Activated naive CD4-positive, alpha-beta T cell treated with anti-CD3 and anti-CD28 coated beads, Interleukin-2, amount 50 U/mL, for 72 hours (primary cell): Measurements from ENCODE around the gene OMD. TPM values are rescaled to one million over a fixed set of nuclear protein-coding genes. Genes with fewer than 3 reads are reported as not detected.

Source experiments
- ATAC-seq, 2 donors: fragments of 150-1000 bp; cut with Tn5 transposase; 2 replicates each; pipeline ENCODE4 v1.10.0; 2021; ENCODE audit warnings: mild to moderate bottlenecking in 2 of 2, moderate library complexity in 2 of 2
- DNase-seq, 2 donors: peaks; one replicate each; pipeline ENCODE4 v3.0.0; 2021 to 2022; ENCODE audit warnings: low spot score in 2 of 2
- H3K27ac Mint-ChIP-seq, 2 donors: one replicate each; pipeline ENCODE4 v1.8.0; 2022; ENCODE audit warnings: mild to moderate bottlenecking in 2 of 2, mixed read lengths in 2 of 2
- H3K36me3 Mint-ChIP-seq, 2 donors: one replicate each; pipeline ENCODE4 v1.8.0; 2022; ENCODE audit warnings: mixed read lengths in 2 of 2
- H3K9me3 Mint-ChIP-seq, 2 donors: one replicate each; pipeline ENCODE4 v1.8.0; 2022; ENCODE audit warnings: mixed read lengths in 2 of 2
- total RNA-seq, 2 donors: library from RNA; stranded (reverse); gene quantifications; one replicate each; pipeline ENCODE4 v1.2.3, GENCODE V29; 2022

OMD gene
- total RNA-seq, 2 donors from 2014 or later = not detected

- no peak for ATAC-seq
- no peaks in the 10 kb centered on the region for H3K36me3 Mint-ChIP-seq
- no peaks in the 10 kb centered on the region for H3K9me3 Mint-ChIP-seq
- DNase-seq = no peak
- no peak overlapping the region for H3K27ac Mint-ChIP-seq
Measured at GRCh38 chr9:92392690-92393089, 31.6 kb downstream of the OMD start.

- no peaks in the 10 kb centered on the region for H3K9me3 Mint-ChIP-seq
- no peaks in the 10 kb centered on the region for H3K36me3 Mint-ChIP-seq
- no peak for DNase-seq
- no peak for ATAC-seq
- H3K27ac Mint-ChIP-seq = no peak overlapping the region
Measured at GRCh38 chr9:92385953-92386352, 38.3 kb downstream of the OMD start.

DNA sequence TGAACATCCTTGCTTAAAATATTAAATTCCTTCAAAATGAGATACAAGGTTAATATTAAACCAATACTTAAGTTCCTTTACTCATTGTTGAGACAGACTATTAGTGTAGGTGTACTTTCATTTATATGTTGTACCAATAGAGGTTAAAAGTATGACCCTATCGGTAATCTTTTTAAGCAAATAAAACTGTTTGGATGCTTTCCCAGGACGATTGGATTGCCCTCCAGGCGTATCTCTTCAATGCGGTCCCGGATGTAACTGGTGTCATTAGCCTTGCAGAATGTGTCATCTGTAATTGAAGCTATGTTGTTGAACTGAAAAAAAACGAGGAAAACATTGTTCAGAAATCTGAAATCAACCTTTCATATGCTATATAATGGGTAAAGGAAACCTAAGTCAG lies 38.8 kb downstream of the OMD start:
- no peaks in the 10 kb centered on the region for H3K36me3 Mint-ChIP-seq
- ATAC-seq = no peak
- H3K9me3 Mint-ChIP-seq = no peaks in the 10 kb centered on the region

DNA sequence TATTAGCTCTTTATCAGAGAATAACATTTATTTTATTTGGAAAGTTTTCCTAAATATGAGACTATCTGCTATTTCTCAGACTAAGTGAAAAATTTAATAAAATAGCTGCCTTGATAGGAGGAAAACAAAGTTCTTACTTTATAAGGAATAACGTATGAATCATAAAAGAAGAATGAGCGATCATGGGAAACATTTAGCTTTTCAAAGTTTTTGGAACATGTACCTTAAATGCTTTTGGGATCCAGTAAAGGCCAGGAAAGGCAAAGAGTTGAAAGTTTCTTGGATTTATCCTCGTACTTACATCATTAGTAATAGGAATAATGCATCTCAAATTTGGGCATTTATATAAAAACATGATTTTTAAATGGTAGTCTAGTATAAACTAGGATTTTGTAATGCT lies 39.3 kb downstream of the OMD start:
- DNase-seq (no peak), ATAC-seq (no peak)
- no peaks in the 10 kb centered on the region for H3K36me3 Mint-ChIP-seq
- H3K27ac Mint-ChIP-seq = no peak overlapping the region
- H3K9me3 Mint-ChIP-seq = no peaks in the 10 kb centered on the region

More for the DNA sequence above, 38.8 kb downstream of the OMD start:
- no peak overlapping the region for H3K27ac Mint-ChIP-seq
- no peak for DNase-seq

DNA sequence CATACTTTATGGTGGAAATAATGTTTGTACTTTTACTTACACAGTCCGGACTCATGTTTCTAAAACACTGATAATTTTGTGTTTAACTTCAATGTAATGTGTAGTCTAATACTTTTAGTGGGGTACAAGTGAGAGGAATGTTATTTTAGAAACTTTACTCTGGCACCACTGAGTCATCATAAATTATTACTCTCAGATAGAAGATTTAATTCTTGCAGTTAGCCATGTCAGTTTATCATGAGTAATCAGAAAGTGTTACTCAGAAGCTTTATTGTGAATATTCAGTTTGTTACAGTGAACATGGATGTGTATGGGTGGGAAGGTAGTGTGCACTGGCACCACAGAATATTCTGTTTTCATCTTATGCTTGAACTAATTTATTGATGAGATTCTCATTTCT lies 39.9 kb downstream of the OMD start:
- no peaks in the 10 kb centered on the region for H3K9me3 Mint-ChIP-seq
- H3K27ac Mint-ChIP-seq = no peak overlapping the region
- no peaks in the 10 kb centered on the region for H3K36me3 Mint-ChIP-seq
- ATAC-seq (no peak), DNase-seq (no peak)

GRCh38 chr9:92381775-92382174 lies 42.5 kb downstream of the OMD start:
- no peaks in the 10 kb centered on the region for H3K9me3 Mint-ChIP-seq

GRCh38 chr9:92380603-92381002 lies 43.7 kb downstream of the OMD start:
- Mint-ChIP-seq H3K9me3 (peaks cover 4 to 9% of the 10 kb centered on the region in 2 donors), H3K36me3 (peaks cover 9 to 10% of the 10 kb centered on the region in 2 donors), H3K27ac (no peak overlapping the region)
- ATAC-seq = no peak
- no peak for DNase-seq

More at GRCh38 chr9:92381775-92382174, 42.5 kb downstream of the OMD start:
- Mint-ChIP-seq H3K36me3 (no peaks in the 10 kb centered on the region), H3K27ac (no peak overlapping the region)
- ATAC-seq = no peak
- no peak for DNase-seq

DNA sequence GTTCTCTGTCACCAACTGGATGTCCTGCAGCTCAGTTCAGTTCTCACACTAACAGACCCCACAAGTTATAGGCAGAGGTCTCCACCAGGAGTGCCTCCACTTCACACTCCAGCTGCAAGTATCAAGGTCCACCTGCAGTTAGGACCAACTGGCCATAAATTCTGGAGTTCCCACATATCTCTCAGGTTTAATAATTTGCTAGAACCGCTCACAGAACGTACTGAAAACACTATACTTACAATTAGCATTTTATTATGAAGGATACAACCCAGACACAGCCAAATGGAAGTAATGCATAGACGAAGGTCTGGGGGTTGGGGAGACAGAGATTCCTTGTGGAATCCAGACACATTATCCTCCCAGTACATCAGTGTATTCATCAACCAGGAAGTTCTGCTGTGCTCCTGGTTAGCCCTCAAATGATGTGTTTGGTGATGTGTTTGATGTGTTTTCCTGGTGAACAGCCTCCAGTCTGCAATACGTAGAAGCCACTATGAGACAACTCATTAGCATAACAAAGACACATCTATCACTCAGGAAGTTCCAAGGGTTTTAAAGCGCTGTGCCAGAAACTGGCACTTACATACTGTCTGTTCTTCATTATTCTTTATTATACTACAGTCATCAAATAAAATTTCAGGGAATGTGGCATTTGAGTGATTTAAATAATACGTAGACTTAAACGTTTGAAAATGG lies 45.3 kb downstream of the OMD start:
- Mint-ChIP-seq H3K27ac (no peak overlapping the region), H3K36me3 (peaks cover 22 to 24% of the 10 kb centered on the region in 2 donors), H3K9me3 (peaks cover 12 to 22% of the 10 kb centered on the region in 2 donors)
- DNase-seq (no peak), ATAC-seq (peak in 1 of 2 donors; percentile 38)

DNA sequence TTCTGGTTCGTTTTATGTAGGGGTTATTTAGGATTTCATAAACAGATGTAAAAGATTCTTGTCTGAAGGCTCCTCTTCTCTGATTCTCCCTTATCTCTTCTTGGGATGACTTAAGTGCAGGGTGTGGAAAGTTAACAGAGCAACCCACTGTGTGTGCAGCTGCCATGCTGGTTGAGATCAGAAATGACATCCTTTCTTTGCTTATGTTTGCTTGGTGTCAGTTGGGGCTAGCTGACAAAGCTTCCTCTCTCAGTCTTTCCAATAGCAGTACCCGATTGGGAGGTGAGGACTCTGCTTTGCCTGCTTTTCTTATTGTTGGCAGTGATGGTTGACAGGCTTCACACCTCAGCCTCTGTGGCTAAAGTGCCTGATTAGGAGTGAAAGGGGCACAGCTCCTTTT lies 46.4 kb downstream of the OMD start:
- Mint-ChIP-seq H3K9me3 (peaks cover 13 to 23% of the 10 kb centered on the region in 2 donors), H3K36me3 (peaks cover 23 to 33% of the 10 kb centered on the region in 2 donors), H3K27ac (no peak overlapping the region)
- no peak for DNase-seq
- no peak for ATAC-seq

GRCh38 chr9:92373167-92373566 lies 51.1 kb downstream of the OMD start:
- no peak for DNase-seq
- Mint-ChIP-seq H3K36me3 (peaks cover 35 to 41% of the 10 kb centered on the region in 2 donors), H3K9me3 (peaks cover 20 to 28% of the 10 kb centered on the region in 2 donors), H3K27ac (no peak overlapping the region)
- ATAC-seq = no peak

GRCh38 chr9:92369075-92369474 lies 55.2 kb downstream of the OMD start:
- no peak for ATAC-seq
- H3K36me3 Mint-ChIP-seq = peaks cover 19 to 30% of the 10 kb centered on the region in 2 donors
- no peak overlapping the region for H3K27ac Mint-ChIP-seq
- no peak for DNase-seq
- H3K9me3 Mint-ChIP-seq = peaks cover 6 to 7% of the 10 kb centered on the region in 2 donors

Other genes starting within 250 kb of the OMD start
- 100 to 1,000 TPM; 199 to 222 TPM for gene IARS1, start 130.8 kb downstream of the OMD start, total RNA-seq
- 10 to 100 TPM; 64.2 to 66.9 TPM for gene NOL8, start 99.1 kb downstream of the OMD start, total RNA-seq
- gene CENPP, start 98.5 kb downstream of the OMD start, total RNA-seq = 10 to 100 TPM; 22.3 to 26.4 TPM
- gene OGN, start 19.9 kb downstream of the OMD start, total RNA-seq = not detected
- not detected for gene ASPN, start 58.0 kb upstream of the OMD start, total RNA-seq
- not detected for gene ECM2, start 111.5 kb upstream of the OMD start, total RNA-seq
- 10 to 100 TPM; 14.0 to 14.1 TPM for gene IPPK, start 245.7 kb upstream of the OMD start, total RNA-seq